HepG2 (cell line): Measurements from ENCODE around the gene SLC6A17. TPM values are rescaled to one million over a fixed set of nuclear protein-coding genes. Genes with fewer than 3 reads are reported as not detected.

Experiments used
- BATF2 ChIP-seq: sonication (generic); formaldehyde crosslinking; IDR thresholded peaks from 2 replicates; pipeline ENCODE4 v1.8.0; 2022; ENCODE audit warnings: mild to moderate bottlenecking, missing genetic modification reagents, moderate library complexity
- BORCS8-MEF2B ChIP-seq: sonication (generic); formaldehyde crosslinking; IDR thresholded peaks from 2 replicates; pipeline ENCODE4 v1.8.0; 2022; ENCODE audit warnings: mild to moderate bottlenecking, missing genetic modification reagents
- BRD4 ChIP-seq: sonication (generic); formaldehyde crosslinking; IDR thresholded peaks from 2 replicates; pipeline ENCODE4 v1.4.0; 2020; ENCODE audit warnings: missing genetic modification reagents
- DNMT3B ChIP-seq: conservative IDR thresholded peaks from 2 replicates; pipeline ENCODE4 v1.6.1; 2016; ENCODE audit warnings: missing biosample characterization, control low read depth
- FOXK1 ChIP-seq: sonication (generic); formaldehyde crosslinking; IDR thresholded peaks from 2 replicates; pipeline ENCODE4 v1.4.0; 2020; ENCODE audit warnings: low read depth, missing genetic modification reagents, borderline replicate concordance
- HMGXB4 ChIP-seq, 2 experiments: sonication (generic) in 1 of 2; formaldehyde crosslinking in 1 of 2; IDR thresholded peaks; 2 replicates each; pipeline versions ENCODE4 v1.4.0 to v1.6.1; 2018 to 2020; ENCODE audit warnings: missing genetic modification reagents in 2 of 2, borderline replicate concordance in 1 of 2, low read depth in 1 of 2, mild to moderate bottlenecking in 1 of 2, missing biosample characterization in 1 of 2
- IKZF5 ChIP-seq: IDR thresholded peaks from 2 replicates; pipeline ENCODE4 v1.6.1; 2018; ENCODE audit warnings: missing genetic modification reagents, mild to moderate bottlenecking, missing compliant biosample characterization
- JUNB ChIP-seq: sonication (generic); formaldehyde crosslinking; IDR thresholded peaks from 2 replicates; pipeline ENCODE4 v1.8.0; 2022; ENCODE audit warnings: missing genetic modification reagents, mild to moderate bottlenecking, borderline replicate concordance
- KLF11 ChIP-seq: IDR thresholded peaks from 2 replicates; pipeline ENCODE4 v1.6.1; 2016; ENCODE audit warnings: missing compliant biosample characterization
- MEIS1 ChIP-seq: sonication (generic); formaldehyde crosslinking; IDR thresholded peaks from 2 replicates; pipeline ENCODE4 v1.9.0; 2021; ENCODE audit warnings: mild to moderate bottlenecking, missing genetic modification reagents, moderate library complexity, borderline replicate concordance
- MIER2 ChIP-seq: IDR thresholded peaks from 2 replicates; pipeline ENCODE4 v1.6.1; 2016; ENCODE audit warnings: missing biosample characterization, missing genetic modification reagents
- MNT ChIP-seq: fragments of 450-650 bp; IDR thresholded peaks from 2 replicates; pipeline ENCODE4 v1.6.1; 2016
- NR3C1 ChIP-seq: sonication (generic); formaldehyde crosslinking; IDR thresholded peaks from 2 replicates; pipeline ENCODE4 v1.4.0; 2020; ENCODE audit warnings: missing genetic modification reagents
- PPARG ChIP-seq: conservative IDR thresholded peaks from 2 replicates; pipeline ENCODE4 v1.6.1; 2016; ENCODE audit warnings: missing biosample characterization, missing genetic modification reagents
- SALL1 ChIP-seq: sonication (generic); formaldehyde crosslinking; IDR thresholded peaks from 2 replicates; pipeline ENCODE4 v1.8.0; 2022; ENCODE audit warnings: mild to moderate bottlenecking, missing genetic modification reagents
- SRY ChIP-seq: sonication (generic); formaldehyde crosslinking; IDR thresholded peaks from 2 replicates; pipeline ENCODE4 v1.8.0; 2022; ENCODE audit warnings: mild to moderate bottlenecking, missing genetic modification reagents
- ZNF431 ChIP-seq: sonication (generic); formaldehyde crosslinking; IDR thresholded peaks from 2 replicates; pipeline ENCODE4 v1.9.0; 2022; ENCODE audit warnings: missing genetic modification reagents, low read depth, mild to moderate bottlenecking, borderline replicate concordance
- ZNF670 ChIP-seq: sonication (generic); formaldehyde crosslinking; IDR thresholded peaks from 2 replicates; pipeline ENCODE4 v1.8.0; 2022; ENCODE audit warnings: mild to moderate bottlenecking, missing genetic modification reagents, borderline replicate concordance
- ZSCAN21 ChIP-seq: sonication (generic); formaldehyde crosslinking; IDR thresholded peaks from 2 replicates; pipeline ENCODE4 v1.8.0; 2022; ENCODE audit warnings: mild to moderate bottlenecking, missing genetic modification reagents, moderate library complexity, borderline replicate concordance
- polyA plus RNA-seq, 8 experiments: library from polyadenylated mRNA; depleted of rRNA in 3 of 8; stranded (reverse) in 7 of 8; unstranded in 1 of 8; fragments of >200 nt; fragmentation: Illumina TruSeq in 4 of 8; extraction: Trizol in 4 of 8; gene quantifications; 2 replicates each; pipeline versions ENCODE4 v1.2.1 to v1.2.3, GENCODE V29; 2011 to 2016; ENCODE audit warnings: low read depth in 4 of 8, missing spikeins in 1 of 8, mixed read lengths in 1 of 8; ENCODE audit not compliant: insufficient read depth in 1 of 8
- total RNA-seq, 5 experiments: library from RNA; depleted of rRNA; stranded (reverse); fragments of >200 nt; fragmentation: Illumina TruSeq; extraction: Trizol; gene quantifications; 2 replicates each; pipeline ENCODE4 v1.2.3, GENCODE V29; 2016; ENCODE audit warnings: low read depth in 1 of 5

SLC6A17 gene
- total and polyA plus RNA-seq, 2 of the 13 experiments (the other 11 are each of a cell fraction or from before 2014, with no cell fraction given), result not detected

GRCh38 chr1:110155878-110156522 is 5.7 kb downstream of the SLC6A17 start (continued):
- TF ChIP-seq MIER2 (CRISPR knock-in tag) (peak; percentile 98), BRD4 (no peak), BORCS8-MEF2B (peak; percentile 87), HMGXB4 (CRISPR knock-in tag; IDR thresholded peaks at IDR 0.05; ENCODE audit: borderline replicate concordance in 1 of 2, low read depth in 1 of 2) (no peak), BATF2 (CRISPR knock-in tag) (no peak), MNT (no peak), ZNF431 (peak; percentile 69; the same call in 1 of the 2 replicates), SALL1 (peak; percentile 83), KLF11 (peak; percentile 79; the same call in 1 of the 2 replicates), SRY (CRISPR knock-in tag) (peak; percentile 75; the same call in 1 of the 2 replicates), JUNB (CRISPR knock-in tag) (no peak), NR3C1 (CRISPR knock-in tag) (no peak), ZSCAN21 (CRISPR knock-in tag) (peak; percentile 61; the same call in 1 of the 2 replicates), MEIS1 (CRISPR knock-in tag) (no peak), PPARG (CRISPR knock-in tag) (0 out of 2 replicates have a peak, but pooled peaks have one; percentile 13), IKZF5 (CRISPR knock-in tag) (peak; percentile 34; the same call in 1 of the 2 replicates), ZNF670 (CRISPR knock-in tag) (no peak), FOXK1 (CRISPR knock-in tag) (no peak), DNMT3B (CRISPR knock-in tag) (peak; percentile 85; the same call in 1 of the 2 replicates)
